HepG2 (cell line): ENCODE data around the gene MRGPRF. TPM values are rescaled to one million over a fixed set of nuclear protein-coding genes. Genes with fewer than 3 reads are reported as not detected.

Experiments used
- polyA plus RNA-seq, 8 experiments: library from polyadenylated mRNA; depleted of rRNA in 3 of 8; stranded (reverse) in 7 of 8; unstranded in 1 of 8; fragments of >200 nt; fragmentation: Illumina TruSeq in 4 of 8; extraction: Trizol in 4 of 8; gene quantifications; 2 replicates each; pipeline versions ENCODE4 v1.2.1 to v1.2.3, GENCODE V29; 2011 to 2016; ENCODE audit warnings: low read depth in 4 of 8, missing spikeins in 1 of 8, mixed read lengths in 1 of 8; ENCODE audit not compliant: insufficient read depth in 1 of 8
- total RNA-seq, 5 experiments: library from RNA; depleted of rRNA; stranded (reverse); fragments of >200 nt; fragmentation: Illumina TruSeq; extraction: Trizol; gene quantifications; 2 replicates each; pipeline ENCODE4 v1.2.3, GENCODE V29; 2016; ENCODE audit warnings: low read depth in 1 of 5

The MRGPRF gene
- total and polyA plus RNA-seq, 2 of the 13 experiments (the other 11 are each of a cell fraction or from before 2014, with no cell fraction given), result not detected

Other genes with a start within 250 kb of the MRGPRF start
- gene CPT1A, start 171.3 kb downstream of the MRGPRF start, total RNA-seq (2016; rRNA removed; fragmentation: Illumina TruSeq; extraction: Trizol), result 5.9 and 7.0 TPM in 2 replicates
- 7.1 and 14.3 TPM in 2 replicates for gene CPT1A, start 171.3 kb downstream of the MRGPRF start, polyA plus RNA-seq (2011; rRNA removed)
- gene MRPL21, start 109.4 kb downstream of the MRGPRF start, total RNA-seq (2016; rRNA removed; fragmentation: Illumina TruSeq; extraction: Trizol), result 100 and 128 TPM in 2 replicates
- 56.3 and 61.5 TPM in 2 replicates for gene MRPL21, start 109.4 kb downstream of the MRGPRF start, polyA plus RNA-seq (2011; rRNA removed)
- 5.9 and 9.9 TPM in 2 replicates for gene IGHMBP2, start 109.4 kb downstream of the MRGPRF start, total RNA-seq (2016; rRNA removed; fragmentation: Illumina TruSeq; extraction: Trizol)
- 8.9 and 11.4 TPM in 2 replicates for gene IGHMBP2, start 109.4 kb downstream of the MRGPRF start, polyA plus RNA-seq (2011; rRNA removed)
- gene MRGPRD, start 32.3 kb downstream of the MRGPRF start, total RNA-seq (2016; rRNA removed; fragmentation: Illumina TruSeq; extraction: Trizol), result not detected in 2 replicates
- not detected in 2 replicates for gene MRGPRD, start 32.3 kb downstream of the MRGPRF start, polyA plus RNA-seq (2011; rRNA removed)
- gene TPCN2, start 35.7 kb upstream of the MRGPRF start, total RNA-seq (2016; rRNA removed; fragmentation: Illumina TruSeq; extraction: Trizol), result 2.0 and 5.9 TPM in 2 replicates
- 5.6 and 6.9 TPM in 2 replicates for gene TPCN2, start 35.7 kb upstream of the MRGPRF start, polyA plus RNA-seq (2011; rRNA removed)
- 0.40 TPM in 1 of 2 replicates, not detected in the other for gene SMIM38, start 142.7 kb upstream of the MRGPRF start, total RNA-seq (2016; rRNA removed; fragmentation: Illumina TruSeq; extraction: Trizol)
- gene SMIM38, start 142.7 kb upstream of the MRGPRF start, polyA plus RNA-seq (2011; rRNA removed), result 0.30 and 0.42 TPM in 2 replicates